Nephron progenitor cell (in vitro differentiated cells): ENCODE results near the gene OBP2A.
"Not testable (repeated sequence)": the region's sequence is repeated elsewhere in the genome, so short reads cannot be mapped to it uniquely, and the experiment has no call there.

Source experiments
- DNase-seq: peaks from one replicate; pipeline ENCODE4 v3.0.0; 2021
- H3K27ac Mint-ChIP-seq: 2 replicates; pipeline ENCODE4 v1.8.0; 2021; ENCODE audit warnings: mild to moderate bottlenecking, moderate library complexity, mixed read lengths
- H3K27me3 Mint-ChIP-seq: 2 replicates; pipeline ENCODE4 v1.8.0; 2021; ENCODE audit warnings: mild to moderate bottlenecking, low read depth, mixed read lengths; ENCODE audit not compliant: poor library complexity
- H3K36me3 Mint-ChIP-seq: 2 replicates; pipeline ENCODE4 v1.8.0; 2021; ENCODE audit warnings: low read depth, mixed read lengths
- H3K4me1 Mint-ChIP-seq: 2 replicates; pipeline ENCODE4 v1.8.0; 2021; ENCODE audit warnings: mixed read lengths
- H3K4me3 Mint-ChIP-seq: 2 replicates; pipeline ENCODE4 v1.8.0; 2021; ENCODE audit warnings: mild to moderate bottlenecking, moderate library complexity, mixed read lengths
- H3K9me3 Mint-ChIP-seq: 2 replicates; pipeline ENCODE4 v1.8.0; 2021; ENCODE audit warnings: mild to moderate bottlenecking, moderate library complexity, mixed read lengths
- CTCF ChIP-seq: fragments of 200-600 bp; sonication (generic); IDR thresholded peaks from 2 replicates; pipeline ENCODE4 v1.5.0; 2021; ENCODE audit warnings: antibody characterized with exemption

OBP2A gene

GRCh38 chr9:135512241-135512603 lies 33.7 kb upstream of the OBP2A start:
- H3K36me3 Mint-ChIP-seq: peaks cover 15% of the 10 kb centered on the region
- peaks cover 34% of the 10 kb centered on the region for H3K4me1 Mint-ChIP-seq
- H3K4me3 Mint-ChIP-seq: no peak overlapping the region
- peaks cover 29% of the 10 kb centered on the region for H3K9me3 Mint-ChIP-seq
- DNase-seq: no peak
- peaks cover 14% of the 10 kb centered on the region for H3K27me3 Mint-ChIP-seq
- no peak overlapping the region for H3K27ac Mint-ChIP-seq
- no peak for TF ChIP-seq CTCF

DNA sequence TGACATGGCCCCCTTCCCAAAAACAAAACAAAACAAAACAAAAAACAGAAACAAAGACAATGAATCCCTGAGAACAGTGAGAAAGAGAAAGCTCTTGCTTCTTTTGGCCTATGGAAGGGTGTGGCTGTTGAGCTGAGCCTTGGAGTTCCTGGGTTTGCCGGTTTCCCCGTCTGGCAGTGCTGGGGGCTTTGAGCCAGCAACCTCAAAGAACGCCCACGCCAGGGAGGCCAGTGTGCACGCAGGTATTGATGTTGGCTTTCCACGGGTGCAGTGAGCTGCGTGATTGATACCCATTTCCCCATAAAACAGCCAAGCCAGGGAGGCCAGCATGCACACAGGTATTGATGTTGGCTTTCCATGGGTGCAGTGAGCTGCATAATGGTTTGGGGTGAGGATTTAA lies 33.0 kb upstream of the OBP2A start:
- peaks cover 14% of the 10 kb centered on the region for H3K27me3 Mint-ChIP-seq
- peaks cover 37% of the 10 kb centered on the region for H3K4me1 Mint-ChIP-seq
- peaks cover 27% of the 10 kb centered on the region for H3K9me3 Mint-ChIP-seq
- peak overlapping the region; percentile 77 for H3K27ac Mint-ChIP-seq
- TF ChIP-seq CTCF: no peak
- DNase-seq: no peak
- H3K36me3 Mint-ChIP-seq: peaks cover 14% of the 10 kb centered on the region
- no peak overlapping the region for H3K4me3 Mint-ChIP-seq

- peaks cover 23% of the 10 kb centered on the region for H3K9me3 Mint-ChIP-seq
- no peak overlapping the region for H3K4me3 Mint-ChIP-seq
- H3K4me1 Mint-ChIP-seq: peaks cover 41% of the 10 kb centered on the region
- H3K27ac Mint-ChIP-seq: peak overlapping the region; percentile 57
- H3K36me3 Mint-ChIP-seq: peaks cover 10% of the 10 kb centered on the region
- TF ChIP-seq CTCF: no peak
- H3K27me3 Mint-ChIP-seq: peaks cover 14% of the 10 kb centered on the region
- DNase-seq: no peak
These were observed 32.5 kb upstream of the OBP2A start for GRCh38 chr9:135513351-135513846.

- H3K27me3 Mint-ChIP-seq: peaks cover 14% of the 10 kb centered on the region
- H3K36me3 Mint-ChIP-seq, H3K4me3 Mint-ChIP-seq, DNase-seq: not testable (repeated sequence)
- H3K4me1 Mint-ChIP-seq: peaks cover 44% of the 10 kb centered on the region
- H3K27ac Mint-ChIP-seq: peak overlapping the region; percentile 57
- peaks cover 19% of the 10 kb centered on the region for H3K9me3 Mint-ChIP-seq
These were observed 32.0 kb upstream of the OBP2A start for GRCh38 chr9:135513906-135514305.

DNA sequence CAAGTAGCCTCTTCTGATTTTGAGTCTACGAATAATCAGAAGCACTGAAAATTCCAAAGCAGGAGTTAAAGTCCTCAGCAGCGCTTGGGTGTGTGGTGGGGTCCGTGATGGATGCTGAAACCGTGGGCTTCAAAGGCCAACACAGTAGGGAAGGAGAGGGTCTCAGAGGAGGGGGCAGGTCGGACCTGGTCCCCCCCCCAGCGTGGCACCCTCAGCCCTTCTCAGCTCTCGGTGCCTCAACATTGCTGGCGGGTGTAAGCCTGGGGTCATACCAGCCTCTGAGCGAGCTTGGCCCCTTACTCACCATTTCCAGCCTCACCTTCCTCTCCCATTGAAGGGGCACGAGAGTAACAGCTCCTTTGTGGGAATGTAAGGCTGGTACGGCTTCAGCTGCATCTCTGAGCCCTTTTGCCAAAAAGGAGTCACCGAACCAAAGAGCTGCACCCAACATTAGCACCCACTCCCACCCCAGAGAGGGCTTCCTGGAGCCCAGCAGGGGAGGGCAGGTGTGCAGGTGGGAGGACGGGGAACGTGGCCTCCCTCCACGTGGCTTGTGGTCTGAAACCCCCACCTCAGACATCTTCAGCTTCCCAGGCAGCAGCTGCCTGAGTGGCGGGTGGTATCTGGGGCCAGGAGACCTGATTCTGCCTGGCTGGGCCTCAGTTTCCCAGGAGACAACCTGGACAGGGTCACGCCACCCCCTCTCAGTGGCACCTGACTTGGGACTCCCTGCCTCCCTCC lies 31.4 kb upstream of the OBP2A start:
- TF ChIP-seq CTCF: no peak
- peaks cover 18% of the 10 kb centered on the region for H3K9me3 Mint-ChIP-seq
- no peak overlapping the region for H3K27ac Mint-ChIP-seq
- H3K36me3 Mint-ChIP-seq: peaks cover under 1% of the 10 kb centered on the region
- peaks cover 14% of the 10 kb centered on the region for H3K27me3 Mint-ChIP-seq
- DNase-seq: no peak
- H3K4me3 Mint-ChIP-seq: no peak overlapping the region
- H3K4me1 Mint-ChIP-seq: peaks cover 44% of the 10 kb centered on the region

GRCh38 chr9:135515083-135515951 lies 30.6 kb upstream of the OBP2A start:
- Mint-ChIP-seq H3K27me3 (peaks cover 14% of the 10 kb centered on the region), H3K4me1 (peaks cover 44% of the 10 kb centered on the region), H3K4me3 (no peak overlapping the region), H3K27ac (no peak overlapping the region), H3K9me3 (peaks cover 15% of the 10 kb centered on the region), H3K36me3 (no peaks in the 10 kb centered on the region)
- no peak for TF ChIP-seq CTCF
- no peak for DNase-seq
